ENCODE measurements around the gene ABI3. TPM values are rescaled to one million over a fixed set of nuclear protein-coding genes. Genes with fewer than 3 reads are reported as not detected.

Gene ABI3
- total RNA-seq, 2 donors from 2014 or later: 2.5 to 3.3 TPM

- Histone ChIP-seq H3K9ac (ENCODE audit: low read depth in 2 of 2, low read length in 2 of 2) (no peak overlapping the region), H3K4me3 (no peak overlapping the region), H3K27me3 (peaks cover 28% of the 10 kb centered on the region), H3K4me1 (peaks cover 9% of the 10 kb centered on the region), H3K36me3 (no peaks in the 10 kb centered on the region), H3K27ac (no peak overlapping the region), H3K9me3 (no peaks in the 10 kb centered on the region)
- peak; percentile 83 for DNase-seq
- intact Hi-C loops (cut with DNase I): loop anchor here (5.0 kb wide), 1 partner anchor 45 kb away; no protein-coding TSS in a partner anchor
- TF ChIP-seq CTCF (IDR thresholded peaks at IDR 0.05): peak; percentile 62
Measured at GRCh38 chr17:49227436-49228261, 17.1 kb downstream of the ABI3 start.

DNA sequence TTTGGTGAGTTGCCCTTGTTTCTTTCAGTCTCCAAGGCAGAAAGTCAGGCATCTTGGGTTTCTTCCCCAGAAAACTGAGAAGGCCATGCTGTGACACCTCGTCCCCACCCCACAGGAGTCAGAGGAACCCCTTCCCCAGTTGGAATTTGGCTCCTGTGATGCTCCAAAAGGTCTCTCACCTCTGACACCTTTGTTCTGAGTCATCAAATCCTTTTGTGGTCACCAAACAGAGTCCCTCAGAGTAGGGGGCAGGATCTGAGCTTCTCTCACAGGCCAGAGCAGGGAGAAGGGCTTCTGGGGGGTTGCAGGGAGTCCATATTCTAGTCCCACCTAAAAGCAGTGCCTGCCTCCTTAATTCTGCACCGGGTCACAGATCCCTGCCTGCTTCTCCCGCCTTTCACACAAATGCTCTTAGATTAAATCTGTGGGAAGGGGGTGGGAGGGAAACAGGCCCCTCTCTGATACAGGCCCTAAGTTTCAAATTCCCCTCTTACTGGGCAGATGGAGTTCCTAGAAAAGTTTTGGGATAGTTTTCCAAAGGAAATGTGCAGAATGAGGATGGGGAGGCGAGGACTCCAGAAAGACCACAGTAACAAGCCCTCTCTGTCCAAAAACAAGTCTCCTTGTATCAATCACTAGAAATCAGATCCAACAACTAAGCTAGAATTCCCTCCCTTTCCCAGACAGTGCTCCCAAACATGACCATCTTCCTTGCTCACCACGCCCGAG, 18.7 kb downstream of the ABI3 start:
- no peak for DNase-seq
- H3K9me3 ChIP-seq: no peaks in the 10 kb centered on the region
- no peak for TF ChIP-seq CTCF (IDR thresholded peaks at IDR 0.05)
- H3K27me3 ChIP-seq: peaks cover 21% of the 10 kb centered on the region
- H3K36me3 ChIP-seq: no peaks in the 10 kb centered on the region
- no peak overlapping the region for H3K4me3 ChIP-seq
- H3K4me1 ChIP-seq: peaks cover 5% of the 10 kb centered on the region
- intact Hi-C loops (cut with DNase I): loop anchor here (5.0 kb wide), 1 partner anchor 47 kb away; no protein-coding TSS in a partner anchor
- no peak overlapping the region for H3K9ac ChIP-seq (ENCODE audit: low read depth in 2 of 2, low read length in 2 of 2)
- no peak overlapping the region for H3K27ac ChIP-seq

GRCh38 chr17:49229805-49230600, 19.5 kb downstream of the ABI3 start:
- peaks cover 13% of the 10 kb centered on the region for H3K27me3 ChIP-seq
- intact Hi-C loops (cut with DNase I): loop anchor here (5.0 kb wide), 1 partner anchor 48 kb away; no protein-coding TSS in a partner anchor
- H3K9ac ChIP-seq (ENCODE audit: low read depth in 2 of 2, low read length in 2 of 2): no peak overlapping the region
- H3K4me3 ChIP-seq: peak overlapping the region; percentile 47
- H3K27ac ChIP-seq: no peak overlapping the region
- no peaks in the 10 kb centered on the region for H3K9me3 ChIP-seq
- no peaks in the 10 kb centered on the region for H3K36me3 ChIP-seq
- DNase-seq: no peak
- TF ChIP-seq CTCF (IDR thresholded peaks at IDR 0.05): no peak
- peaks cover 5% of the 10 kb centered on the region for H3K4me1 ChIP-seq

DNA sequence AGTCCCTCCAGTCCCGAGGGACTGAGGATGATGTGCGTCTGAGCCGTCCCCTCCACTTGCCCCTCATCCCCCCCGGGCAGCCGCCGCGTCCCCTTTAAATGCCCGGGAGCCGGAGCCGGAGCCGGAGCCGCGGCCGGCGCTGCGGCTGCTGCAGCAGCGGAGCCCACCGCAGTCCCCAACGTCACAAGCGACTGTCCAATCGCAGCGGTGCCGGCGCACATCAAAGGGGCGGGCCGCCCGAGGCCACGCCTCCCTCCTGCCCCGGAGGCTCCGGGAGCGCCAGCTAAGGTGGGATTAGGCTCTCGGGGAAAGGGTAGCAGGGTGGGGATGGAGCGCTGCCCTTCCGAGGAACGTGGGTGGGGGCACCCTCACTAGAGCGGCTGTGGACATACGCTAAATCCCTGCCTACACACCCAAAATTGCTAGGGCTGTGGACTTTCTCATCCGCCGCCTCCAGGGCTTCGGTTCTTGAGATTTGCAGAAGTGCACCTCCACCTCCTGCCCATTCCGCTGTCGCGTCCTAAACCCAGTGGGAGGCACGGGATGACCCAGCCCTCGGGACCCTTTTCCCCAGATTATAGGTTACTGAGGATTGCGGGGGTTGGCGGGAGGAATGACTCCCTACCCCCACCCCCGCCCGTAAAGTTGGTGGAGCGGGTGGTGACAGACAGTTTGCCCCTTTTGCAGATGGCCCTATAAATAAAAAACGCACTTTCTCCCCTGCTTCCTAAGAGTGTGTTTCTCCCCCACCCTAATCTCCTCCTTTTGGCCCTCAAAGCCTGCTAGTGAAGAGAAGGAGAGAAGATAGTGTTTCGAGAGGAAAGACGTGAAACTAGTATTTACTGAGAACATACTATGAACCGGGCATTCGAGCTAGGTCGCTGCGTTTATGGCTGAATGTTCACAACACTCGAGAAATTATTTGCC, 20.4 kb downstream of the ABI3 start, which contains the start of gene PHOSPHO1:
TSS of gene PHOSPHO1 (minus strand) at position 152 of the 927 bp plus-strand sequence. CDS start 4,096 bp downstream, outside the sequence.
- no peak within 1 kb of the TSS for H3K27ac ChIP-seq
- peak within 1 kb of the TSS; percentile 30 to 61 for H3K9ac ChIP-seq (ENCODE audit: low read depth in 2 of 2, low read length in 2 of 2)
- H3K9me3 ChIP-seq: no peaks in the 10 kb centered on the region
- no peaks in the 10 kb centered on the region for H3K36me3 ChIP-seq
- peaks cover 5% of the 10 kb centered on the region for H3K4me1 ChIP-seq
- peak; percentile 83 for DNase-seq
- intact Hi-C loops (cut with DNase I): no loop called here
- no peak for TF ChIP-seq CTCF (IDR thresholded peaks at IDR 0.05)
- H3K27me3 ChIP-seq: peaks cover 8% of the 10 kb centered on the region
- H3K4me3 ChIP-seq: peak within 1 kb of the TSS; percentile 47
